Mesothelial cell of epicardium (in vitro differentiated cells): ENCODE results near the gene ANKRD49. TPM values are rescaled to one million over a fixed set of nuclear protein-coding genes. Genes with fewer than 3 reads are reported as not detected.

Experiments
- DNase-seq, 2 experiments: peaks; one replicate each; pipeline ENCODE4 v3.0.0; 2021; ENCODE audit warnings: low spot score in 2 of 2; ENCODE audit not compliant: unreplicated experiment in 2 of 2
- H3K27ac Mint-ChIP-seq: 2 replicates; pipeline ENCODE4 v1.8.0; 2021; ENCODE audit warnings: mixed read lengths
- H3K27me3 Mint-ChIP-seq: 2 replicates; pipeline ENCODE4 v1.8.0; 2021; ENCODE audit warnings: low read depth, mixed read lengths
- H3K36me3 Mint-ChIP-seq: 2 replicates; pipeline ENCODE4 v1.8.0; 2021; ENCODE audit warnings: mixed read lengths
- H3K4me1 Mint-ChIP-seq: 2 replicates; pipeline ENCODE4 v1.8.0; 2021; ENCODE audit warnings: mixed read lengths
- H3K4me3 Mint-ChIP-seq: 2 replicates; pipeline ENCODE4 v1.8.0; 2021; ENCODE audit warnings: mild to moderate bottlenecking, moderate library complexity, mixed read lengths
- H3K9me3 Mint-ChIP-seq: 2 replicates; pipeline ENCODE4 v1.8.0; 2021; ENCODE audit warnings: mixed read lengths
- total RNA-seq: library from RNA; stranded (reverse); gene quantifications from 3 replicates; pipeline ENCODE4 v1.2.1, GENCODE V29; 2021
- TF ChIP-seq, protein P1 (sequence below): fragments of 200-600 bp; sonication (generic); IDR thresholded peaks from one replicate; pipeline ENCODE4 v1.5.0; 2021; ENCODE audit warnings: antibody characterized with exemption; ENCODE audit not compliant: unreplicated experiment

ANKRD49 gene
- total RNA-seq, 1 donor from 2014 or later: 16.6 TPM

DNA sequence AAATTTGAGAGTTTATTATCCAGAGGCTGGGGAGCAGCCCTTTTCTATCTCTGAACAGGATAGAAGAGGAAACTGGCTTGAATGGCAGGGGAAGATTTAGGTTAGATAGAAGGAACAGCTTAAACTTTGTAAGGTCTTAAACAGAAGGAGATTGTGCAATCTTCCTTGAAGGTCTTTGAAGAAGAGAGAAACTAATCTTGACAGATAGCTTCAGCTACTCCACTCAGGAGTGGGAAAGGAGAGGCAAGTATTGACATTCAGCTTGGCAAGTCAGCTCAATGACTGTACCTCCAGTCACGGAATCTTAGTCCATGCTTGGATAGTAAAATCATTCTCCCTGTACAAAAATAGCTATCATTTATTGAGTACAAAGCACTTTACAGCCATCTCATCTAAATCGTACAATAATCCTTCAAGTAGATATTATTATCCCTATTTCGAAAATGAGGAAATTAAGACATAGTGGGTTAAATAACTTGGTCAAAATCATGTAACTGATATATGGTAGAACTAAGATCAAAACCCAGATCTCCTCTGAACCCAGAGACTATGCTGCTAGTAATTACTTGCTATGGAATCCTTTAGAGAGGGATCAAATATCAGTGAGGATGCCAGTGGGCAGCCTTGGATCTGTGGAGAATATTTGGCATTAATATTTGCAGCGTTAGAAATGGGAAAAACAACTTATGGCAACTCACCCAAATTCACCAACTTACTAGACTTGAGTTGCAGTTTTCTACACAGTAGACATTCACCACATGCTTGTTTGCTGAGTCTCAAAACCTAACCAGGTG, 33.1 kb downstream of the ANKRD49 start:
- peaks cover 53% of the 10 kb centered on the region for H3K4me1 Mint-ChIP-seq
- TF ChIP-seq, protein P1, sequence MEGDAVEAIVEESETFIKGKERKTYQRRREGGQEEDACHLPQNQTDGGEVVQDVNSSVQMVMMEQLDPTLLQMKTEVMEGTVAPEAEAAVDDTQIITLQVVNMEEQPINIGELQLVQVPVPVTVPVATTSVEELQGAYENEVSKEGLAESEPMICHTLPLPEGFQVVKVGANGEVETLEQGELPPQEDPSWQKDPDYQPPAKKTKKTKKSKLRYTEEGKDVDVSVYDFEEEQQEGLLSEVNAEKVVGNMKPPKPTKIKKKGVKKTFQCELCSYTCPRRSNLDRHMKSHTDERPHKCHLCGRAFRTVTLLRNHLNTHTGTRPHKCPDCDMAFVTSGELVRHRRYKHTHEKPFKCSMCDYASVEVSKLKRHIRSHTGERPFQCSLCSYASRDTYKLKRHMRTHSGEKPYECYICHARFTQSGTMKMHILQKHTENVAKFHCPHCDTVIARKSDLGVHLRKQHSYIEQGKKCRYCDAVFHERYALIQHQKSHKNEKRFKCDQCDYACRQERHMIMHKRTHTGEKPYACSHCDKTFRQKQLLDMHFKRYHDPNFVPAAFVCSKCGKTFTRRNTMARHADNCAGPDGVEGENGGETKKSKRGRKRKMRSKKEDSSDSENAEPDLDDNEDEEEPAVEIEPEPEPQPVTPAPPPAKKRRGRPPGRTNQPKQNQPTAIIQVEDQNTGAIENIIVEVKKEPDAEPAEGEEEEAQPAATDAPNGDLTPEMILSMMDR: no peak
- no peak overlapping the region for H3K4me3 Mint-ChIP-seq
- no peaks in the 10 kb centered on the region for H3K27me3 Mint-ChIP-seq
- no peak for DNase-seq
- no peaks in the 10 kb centered on the region for H3K36me3 Mint-ChIP-seq
- H3K27ac Mint-ChIP-seq: peak overlapping the region; percentile 98
- H3K9me3 Mint-ChIP-seq: no peaks in the 10 kb centered on the region

GRCh38 chr11:94528551-94528950, 34.8 kb downstream of the ANKRD49 start:
- Mint-ChIP-seq H3K4me3 (no peak overlapping the region), H3K4me1 (peaks cover 48% of the 10 kb centered on the region), H3K36me3 (no peaks in the 10 kb centered on the region), H3K27ac (peak overlapping the region; percentile 83), H3K27me3 (no peaks in the 10 kb centered on the region), H3K9me3 (no peaks in the 10 kb centered on the region)
- DNase-seq: no peak
- TF ChIP-seq, protein P1: no peak

- H3K4me1 Mint-ChIP-seq: peaks cover 27% of the 10 kb centered on the region
- no peaks in the 10 kb centered on the region for H3K27me3 Mint-ChIP-seq
- no peaks in the 10 kb centered on the region for H3K36me3 Mint-ChIP-seq
- no peak for DNase-seq
- TF ChIP-seq, protein P1: no peak
- no peak overlapping the region for H3K4me3 Mint-ChIP-seq
- no peak overlapping the region for H3K27ac Mint-ChIP-seq
- H3K9me3 Mint-ChIP-seq: no peaks in the 10 kb centered on the region
These were observed 38.4 kb downstream of the ANKRD49 start for GRCh38 chr11:94532211-94532610.

- Mint-ChIP-seq H3K27me3 (no peaks in the 10 kb centered on the region), H3K4me1 (peaks cover 22% of the 10 kb centered on the region), H3K9me3 (no peaks in the 10 kb centered on the region), H3K27ac (no peak overlapping the region), H3K4me3 (no peak overlapping the region), H3K36me3 (no peaks in the 10 kb centered on the region)
- DNase-seq: no peak
- TF ChIP-seq, protein P1: no peak
These were observed 39.4 kb downstream of the ANKRD49 start for GRCh38 chr11:94533206-94533605.

DNA sequence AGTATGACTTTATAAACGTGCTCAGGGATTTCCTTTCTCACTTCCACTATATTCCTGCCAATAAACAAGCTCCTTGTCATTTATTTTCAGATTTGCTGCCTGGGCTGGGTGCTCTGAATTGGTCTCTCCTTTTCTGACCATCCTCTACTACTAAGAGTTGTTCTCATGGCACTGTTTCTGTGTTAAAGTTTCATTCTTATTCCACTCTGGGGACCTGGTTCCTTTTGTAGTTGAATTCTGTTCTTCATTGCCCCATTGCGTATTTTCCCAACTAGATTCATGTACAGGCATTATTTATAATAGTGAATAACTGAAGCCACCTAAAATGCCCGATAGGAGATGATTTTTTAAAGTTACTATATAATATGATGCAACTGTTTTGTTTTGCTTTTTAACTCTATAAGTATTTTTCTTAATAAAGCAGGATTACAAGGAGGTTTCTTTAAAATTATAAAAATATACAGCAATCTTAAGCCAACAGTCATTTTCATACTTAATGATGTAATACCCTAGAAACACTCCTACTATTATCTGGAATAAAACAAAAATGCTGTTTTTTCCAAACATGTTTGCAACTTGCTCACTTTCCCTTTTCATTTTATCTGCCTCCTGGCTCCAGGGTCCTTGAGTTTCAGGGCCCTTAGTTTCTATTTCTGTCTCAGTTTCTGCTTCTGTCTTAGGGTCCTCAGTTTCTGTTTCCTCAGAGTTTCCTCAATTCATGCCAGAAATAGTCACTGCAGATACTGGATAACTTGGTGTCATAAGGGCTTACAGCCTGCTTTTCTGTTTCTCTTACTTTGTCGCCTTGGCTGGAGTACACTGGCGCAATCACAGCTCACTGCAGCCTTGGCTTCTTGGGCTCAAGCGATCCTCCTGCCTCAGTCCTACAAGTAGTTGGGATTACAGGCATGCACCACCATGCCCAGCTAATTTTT, 40.2 kb downstream of the ANKRD49 start:
- H3K4me1 Mint-ChIP-seq: peaks cover 17% of the 10 kb centered on the region
- no peaks in the 10 kb centered on the region for H3K9me3 Mint-ChIP-seq
- TF ChIP-seq, protein P1: no peak
- peak overlapping the region; percentile 33 for H3K27ac Mint-ChIP-seq
- no peak for DNase-seq
- no peaks in the 10 kb centered on the region for H3K36me3 Mint-ChIP-seq
- H3K27me3 Mint-ChIP-seq: no peaks in the 10 kb centered on the region
- H3K4me3 Mint-ChIP-seq: no peak overlapping the region
